Measurements from ENCODE around the gene TTN.

- TF ChIP-seq CTCF (IDR thresholded peaks at IDR 0.05; ENCODE audit: low read depth, low read length, missing input control) (no peak), YY1 (IDR thresholded peaks at IDR 0.05) (no peak), TAF1 (conservative IDR thresholded peaks at IDR 0.05) (no peak), RAD21 (IDR thresholded peaks at IDR 0.05) (no peak), REST (IDR thresholded peaks at IDR 0.05) (no peak), RXRA (IDR thresholded peaks at IDR 0.05) (no peak), EGR1 (IDR thresholded peaks at IDR 0.05; ENCODE audit: low read depth in 2 of 2) (no peak), SP1 (IDR thresholded peaks at IDR 0.05) (no peak), JUND (IDR thresholded peaks at IDR 0.05) (no peak)
- TF ChIP-seq, protein P1, sequence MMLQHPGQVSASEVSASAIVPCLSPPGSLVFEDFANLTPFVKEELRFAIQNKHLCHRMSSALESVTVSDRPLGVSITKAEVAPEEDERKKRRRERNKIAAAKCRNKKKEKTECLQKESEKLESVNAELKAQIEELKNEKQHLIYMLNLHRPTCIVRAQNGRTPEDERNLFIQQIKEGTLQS (IDR thresholded peaks at IDR 0.05) = no peak
Observed at GRCh38 chr2:178579006-178579405, 228.2 kb downstream of the TTN start.

Data from liver (tissue), 3 donors.